GM12878 (cell line): Measurements from ENCODE around the gene RIMBP2. TPM values are rescaled to one million over a fixed set of nuclear protein-coding genes. Genes with fewer than 3 reads are reported as not detected.

Experiments
- ATAC-seq: fragments of 200-7000 bp; cut with Tn5 transposase; 3 replicates; pipeline ENCODE4 v1.9.1; 2020; ENCODE audit warnings: mild to moderate bottlenecking, moderate library complexity
- BruUV-seq: library from RNA; stranded (reverse); fragments of 400-500 nt; replicated peaks from 2 replicates; lab custom pipeline; 2021; lab: Mats Ljungman, UMichigan
- CTCF ChIA-PET: fragments of 300-600 bp; sonication (Branson Sonifier 250); formaldehyde crosslinking; extraction: SDS; loops from one replicate; lab custom pipeline; 2021; ENCODE audit warnings: inconsistent platforms; lab: Yijun Ruan, JAX
- POLR2A ChIA-PET: fragments of 350-600 bp; formaldehyde crosslinking; extraction: SDS; loops from one replicate; lab custom pipeline; 2021; ENCODE audit warnings: inconsistent platforms; lab: Charles Lee
- RAD21 ChIA-PET: fragments of 300-600 bp; sonication (Branson Sonifier 250); formaldehyde crosslinking; loops from one replicate; lab custom pipeline; 2023; ENCODE audit warnings: antibody characterized with exemption; ENCODE audit not compliant: unreplicated experiment; lab: Charles Lee
- SMC1A ChIA-PET: fragments of 300-600 bp; sonication (Branson Sonifier 250); formaldehyde crosslinking; loops from one replicate; lab custom pipeline; 2023; ENCODE audit not compliant: unreplicated experiment, uncharacterized antibody; lab: Charles Lee
- DNase-seq: peaks from one replicate; pipeline ENCODE4 v3.0.0-alpha.2; 2011; ENCODE audit warnings: low read depth, low spot score
- FAIRE-seq: peaks from 3 replicates; lab custom pipeline; 2011; peaks lifted over from hg19 to GRCh38; lab: Jason Lieb, UNC
- H2AFZ ChIP-seq: 2 replicates; pipeline ENCODE4 v1.6.0; 2011; ENCODE audit warnings: low read depth, low read length, control low read depth; ENCODE audit not compliant: control insufficient read depth
- H3K27ac ChIP-seq: 2 replicates; pipeline ENCODE4 v1.5.1; 2011; ENCODE audit warnings: control low read depth; ENCODE audit not compliant: control insufficient read depth, insufficient read depth
- H3K27me3 ChIP-seq, 2 experiments: replicated peaks in 1 of 2; 2 replicates each; pipeline versions ENCODE4 v1.6.0 to v1.6.1; 2011; ENCODE audit warnings: low read length in 1 of 2; ENCODE audit not compliant: control insufficient read depth in 2 of 2, insufficient read depth in 2 of 2
- H3K36me3 ChIP-seq, 2 experiments: 2 replicates each; pipeline ENCODE4 v1.5.1; 2011; ENCODE audit warnings: low read length in 1 of 2; ENCODE audit not compliant: control insufficient read depth in 2 of 2, insufficient read depth in 2 of 2
- H3K4me1 ChIP-seq: 2 replicates; pipeline ENCODE4 v1.6.1; 2011; ENCODE audit warnings: mild to moderate bottlenecking, low read length, moderate library complexity, mixed read lengths; ENCODE audit not compliant: control insufficient read depth, insufficient read depth
- H3K4me2 ChIP-seq: 2 replicates; pipeline ENCODE4 v1.6.0; 2011; ENCODE audit warnings: control low read depth; ENCODE audit not compliant: control insufficient read depth, insufficient read depth
- H3K4me3 ChIP-seq: fragments of 200-600 bp; sonication (generic); 2 replicates; pipeline ENCODE4 v1.5.1; 2016
- H3K79me2 ChIP-seq: 2 replicates; pipeline ENCODE4 v1.6.0; 2011; ENCODE audit warnings: low read length; ENCODE audit not compliant: control insufficient read depth, insufficient read depth
- H3K9ac ChIP-seq: 2 replicates; pipeline ENCODE4 v1.8.0; 2011; ENCODE audit warnings: low read length, control low read depth, mixed read lengths; ENCODE audit not compliant: control insufficient read depth, insufficient read depth
- H3K9me3 ChIP-seq: replicated peaks from 3 replicates; pipeline ENCODE4 v1.5.1; 2011; ENCODE audit warnings: mild to moderate bottlenecking, low read length; ENCODE audit not compliant: control insufficient read depth, insufficient read depth
- H4K20me1 ChIP-seq: 2 replicates; pipeline ENCODE4 v1.6.0; 2011; ENCODE audit not compliant: control insufficient read depth, insufficient read depth
- CREM ChIP-seq: IDR thresholded peaks from 2 replicates; pipeline ENCODE4 v1.6.1; 2014; ENCODE audit warnings: antibody characterized with exemption, low read depth
- KLF5 ChIP-seq: fragments of 450-650 bp; IDR thresholded peaks from 2 replicates; pipeline ENCODE4 v1.6.1; 2014; ENCODE audit warnings: mild to moderate bottlenecking; ENCODE audit not compliant: partially characterized antibody
- MYC ChIP-seq: IDR thresholded peaks from 2 replicates; pipeline ENCODE4 v1.6.1; 2011; ENCODE audit warnings: mild to moderate bottlenecking, low read length, moderate library complexity, inconsistent platforms; ENCODE audit not compliant: insufficient read depth, insufficient replicate concordance, insufficient read length, severe bottlenecking
- NR2C1 ChIP-seq: fragments of 450-650 bp; IDR thresholded peaks from 2 replicates; pipeline ENCODE4 v1.6.1; 2017; ENCODE audit warnings: antibody characterized with exemption, mild to moderate bottlenecking, moderate library complexity
- NRF1 ChIP-seq: conservative IDR thresholded peaks from 2 replicates; pipeline ENCODE4 v1.6.1; 2011; ENCODE audit warnings: mild to moderate bottlenecking, low read depth, low read length, improper control_type of control experiment
- PBX3 ChIP-seq: IDR thresholded peaks from 2 replicates; pipeline ENCODE4 v1.6.1; 2011; ENCODE audit warnings: mild to moderate bottlenecking, low read depth, low read length, moderate library complexity; ENCODE audit not compliant: insufficient replicate concordance
- PML ChIP-seq: IDR thresholded peaks from 2 replicates; pipeline ENCODE4 v1.6.1; 2012; ENCODE audit warnings: low read length, inconsistent platforms
- POLR2AphosphoS2 ChIP-seq: IDR thresholded peaks from 2 replicates; pipeline ENCODE4 v1.6.1; 2011; ENCODE audit warnings: low read depth, mild to moderate bottlenecking, low read length, improper control_type of control experiment, moderate library complexity
- REST ChIP-seq: IDR thresholded peaks from 2 replicates; pipeline ENCODE4 v1.6.1; 2012; ENCODE audit warnings: mild to moderate bottlenecking, low read depth, low read length
- SMARCA5 ChIP-seq: fragments of 450-650 bp; IDR thresholded peaks from 2 replicates; pipeline ENCODE4 v1.6.1; 2017; ENCODE audit warnings: mild to moderate bottlenecking
- SUPT20H ChIP-seq: IDR thresholded peaks from 2 replicates; pipeline ENCODE4 v1.6.1; 2011; ENCODE audit warnings: low read depth, mild to moderate bottlenecking, low read length, moderate library complexity, borderline replicate concordance; ENCODE audit not compliant: control insufficient read depth
- TCF7 ChIP-seq: IDR thresholded peaks from 2 replicates; pipeline ENCODE4 v1.6.1; 2014; ENCODE audit warnings: antibody characterized with exemption, borderline replicate concordance
- USF2 ChIP-seq: IDR thresholded peaks from 2 replicates; pipeline ENCODE4 v1.6.1; 2011; ENCODE audit warnings: low read depth, low read length, improper control_type of control experiment, borderline replicate concordance
- ZBTB40 ChIP-seq: fragments of 450-650 bp; IDR thresholded peaks from 2 replicates; pipeline ENCODE4 v1.6.1; 2016; ENCODE audit warnings: mild to moderate bottlenecking, moderate library complexity, borderline replicate concordance
- WGBS: methylation state at CpG from one replicate; pipeline ENCODE4 v1.1.6; 2016; ENCODE audit warnings: low lambda C conversion rate; ENCODE audit not compliant: insufficient replicate concordance, insufficient coverage; ENCODE audit errors: missing lambda C conversion rate; 5-methylcytosine and 5-hydroxymethylcytosine counted together
- in situ Hi-C: fragments of 300-500 bp; cut with MboI; formaldehyde crosslinking; loops from 9 replicates; pipeline ENCODE4 v1.14.3; 2018; ENCODE audit warnings: mixed read lengths
- intact Hi-C: fragments of 100-400 bp; cut with micrococcal nuclease; formaldehyde crosslinking; loops from one replicate; pipeline ENCODE4 v1.14.2; 2022; ENCODE audit not compliant: unreplicated experiment
- polyA plus RNA-seq, 11 experiments: library from polyadenylated mRNA; depleted of rRNA in 4 of 11; unstranded in 6 of 11; stranded (reverse) in 5 of 11; fragments of >200 nt; fragmentation: Nextera tagmentation in 4 of 11; fragmentation: Illumina TruSeq in 1 of 11; extraction: Ambion mirVana in 4 of 11; extraction: Trizol in 1 of 11; gene quantifications; 1 replicate in 1 of 11; 2 replicates in 10 of 11; pipeline versions ENCODE4 v1.2.1 to v1.2.3, GENCODE V29; 2011 to 2016; ENCODE audit warnings: inconsistent platforms in 2 of 11, missing spikeins in 2 of 11, low read depth in 1 of 11
- total RNA-seq, 4 experiments: library from RNA; depleted of rRNA in 3 of 4; stranded (reverse); fragments of >200 nt in 3 of 4; fragmentation: Illumina TruSeq in 1 of 4; extraction: Trizol in 1 of 4; gene quantifications; 2 replicates each; pipeline versions ENCODE4 v1.2.1 to v1.2.3, GENCODE V29; 2013 to 2021

Gene RIMBP2
- total and polyA plus RNA-seq, 10 of the 15 experiments (the other 5 are each of a cell fraction or from before 2014, with no cell fraction given): 0.04 to 2.9 (median 0.07) TPM; not detected in 1

GRCh38 chr12:130695061-130695460, 21.0 kb downstream of the RIMBP2 start:
- H3K9me3 ChIP-seq: no peaks in the 10 kb centered on the region; the same call in 2 of the 3 replicates
- H3K79me2 ChIP-seq: no peaks in the 10 kb centered on the region; the same call in 1 of the 2 replicates
- DNase-seq: no peak
- POLR2A ChIA-PET: no interaction called here
- H3K4me1 ChIP-seq: no peaks in the 10 kb centered on the region
- ATAC-seq: no peak
- no peak overlapping the region for H3K9ac ChIP-seq
- CTCF ChIA-PET: no interaction called here
- no peak overlapping the region for H3K4me2 ChIP-seq
- no peak for FAIRE-seq
- H3K27me3 ChIP-seq: no peaks in the 10 kb centered on the region
- H2AFZ ChIP-seq: no peak overlapping the region
- H3K27ac ChIP-seq: no peak overlapping the region
- no peak overlapping the region for H3K4me3 ChIP-seq
- no TSS peak for BruUV-seq
- RAD21 ChIA-PET: no interaction called here
- WGBS: 9% methylated on average over 6 of the region's 6 CpGs
- intact Hi-C loops (no loop called here), in situ Hi-C loops (no loop called here)
- no peaks in the 10 kb centered on the region for H3K36me3 ChIP-seq
- SMC1A ChIA-PET: no interaction called here
- H4K20me1 ChIP-seq: no peaks in the 10 kb centered on the region
- TF ChIP-seq CREM (no peak), USF2 (no peak), NRF1 (no peak), REST (no peak), SUPT20H (no peak), MYC (no peak), POLR2AphosphoS2 (no peak), NR2C1 (no peak), SMARCA5 (no peak), ZBTB40 (no peak), KLF5 (no peak), PBX3 (no peak), PML (no peak), TCF7 (no peak)
